AG04450 (cell line): ENCODE results near the gene PDSS2. TPM values are rescaled to one million over a fixed set of nuclear protein-coding genes. Genes with fewer than 3 reads are reported as not detected.
"Not testable (repeated sequence)": the region's sequence is repeated elsewhere in the genome, so short reads cannot be mapped to it uniquely, and the experiment has no call there.

Experiments
- CTCF ChIA-PET: fragments of 300-600, 350-600 bp; formaldehyde crosslinking; extraction: SDS; loops from one replicate; lab custom pipeline; 2022; ENCODE audit warnings: antibody characterized with exemption, inconsistent platforms; lab: Charles Lee
- POLR2A ChIA-PET: fragments of 350-600 bp; formaldehyde crosslinking; extraction: SDS; loops from one replicate; lab custom pipeline; 2021; ENCODE audit warnings: antibody characterized with exemption, inconsistent platforms; lab: Yijun Ruan, JAX
- DNase-seq: peaks from one replicate; pipeline ENCODE4 v3.0.0-alpha.2; 2011; ENCODE audit warnings: low read depth, low spot score
- H3K27ac ChIP-seq: one replicate; pipeline ENCODE4 v1.5.1; 2012; ENCODE audit warnings: low read depth, low read length, control low read depth
- H3K27me3 ChIP-seq: one replicate; pipeline ENCODE4 v1.6.0; 2012; ENCODE audit warnings: low read length; ENCODE audit not compliant: control insufficient read depth, insufficient read depth
- H3K4me3 ChIP-seq: 2 replicates; pipeline ENCODE4 v1.5.1; 2011; ENCODE audit warnings: mild to moderate bottlenecking, low read depth, low read length, control low read depth
- H3K9me3 ChIP-seq: 2 replicates; pipeline ENCODE4 v1.5.1; 2012; ENCODE audit warnings: low read length; ENCODE audit not compliant: control insufficient read depth, insufficient read depth
- CTCF ChIP-seq: IDR thresholded peaks from 2 replicates; pipeline ENCODE4 v1.5.1; 2011; ENCODE audit warnings: low read depth, low read length, control low read depth, inconsistent platforms
- polyA plus RNA-seq: library from polyadenylated mRNA; depleted of rRNA; stranded (reverse); fragments of >200 nt; gene quantifications from 2 replicates; pipeline ENCODE4 v1.2.3, GENCODE V29; 2011

Gene PDSS2
- polyA plus RNA-seq, 1 experiment: 19.1 TPM

DNA sequence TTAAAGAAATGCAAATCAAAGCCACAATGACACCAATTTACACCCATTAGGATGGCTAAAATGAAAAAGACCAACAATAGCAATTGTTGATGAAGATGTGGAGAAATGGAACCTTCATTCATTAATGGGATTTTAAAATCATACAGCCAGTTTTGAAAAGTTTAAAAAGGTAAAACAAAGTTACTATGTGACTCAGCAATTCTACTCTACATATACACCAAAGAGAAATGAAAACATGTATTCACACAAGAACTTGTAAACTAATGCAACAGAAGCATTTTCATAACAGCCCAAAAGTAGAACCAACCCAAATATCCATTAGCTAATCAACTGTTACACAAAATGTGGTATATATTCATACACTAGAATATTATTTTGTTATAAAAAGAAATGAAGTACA is 75.7 kb downstream of the PDSS2 start:
- TF ChIP-seq CTCF: no peak
- Histone ChIP-seq H3K27ac (no peak overlapping the region), H3K9me3 (no peaks in the 10 kb centered on the region), H3K4me3 (no peak overlapping the region), H3K27me3 (no peaks in the 10 kb centered on the region)
- CTCF ChIA-PET: no interaction called here
- DNase-seq: no peak
- POLR2A ChIA-PET: no interaction called here

DNA sequence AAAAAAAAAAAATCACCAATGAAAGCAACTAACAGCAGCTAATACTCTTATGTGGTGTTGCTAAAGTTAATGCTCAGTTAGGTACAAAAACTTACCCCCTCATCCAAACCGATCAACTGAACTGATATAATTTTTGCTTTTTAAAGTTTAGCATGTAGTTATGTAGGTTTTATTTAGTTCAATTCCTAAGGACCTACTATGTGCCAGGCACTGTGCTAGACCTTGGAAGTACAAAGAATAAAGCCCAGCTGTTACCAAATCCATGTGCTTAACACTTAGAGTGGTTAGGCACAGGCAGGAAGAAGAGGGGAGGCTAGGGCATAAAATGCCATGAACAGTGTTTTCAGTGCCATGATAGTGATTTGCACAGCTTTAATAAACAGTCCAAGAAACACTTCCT is 85.1 kb downstream of the PDSS2 start:
- Histone ChIP-seq H3K27me3 (no peaks in the 10 kb centered on the region), H3K27ac (no peak overlapping the region), H3K9me3 (no peaks in the 10 kb centered on the region), H3K4me3 (no peak overlapping the region)
- no peak for DNase-seq
- CTCF ChIA-PET: interaction anchor here (1.3 kb wide), 1 partner anchor 474 kb away, joined by 3 read pairs; no protein-coding TSS in a partner anchor
- no peak for TF ChIP-seq CTCF
- POLR2A ChIA-PET: no interaction called here

- no peaks in the 10 kb centered on the region for H3K27me3 ChIP-seq
- H3K27ac ChIP-seq: no peak overlapping the region
- no peak for DNase-seq
- no peaks in the 10 kb centered on the region; the same call in 1 of the 2 replicates for H3K9me3 ChIP-seq
- POLR2A ChIA-PET: no interaction called here
- CTCF ChIA-PET: no interaction called here
- no peak for TF ChIP-seq CTCF
- no peak overlapping the region for H3K4me3 ChIP-seq
Measured at GRCh38 chr6:107369493-107369892, 89.9 kb downstream of the PDSS2 start.

- H3K27me3 ChIP-seq: no peaks in the 10 kb centered on the region
- H3K9me3 ChIP-seq: peaks cover 4% of the 10 kb centered on the region; the same call in 1 of the 2 replicates
- no peak overlapping the region for H3K4me3 ChIP-seq
- POLR2A ChIA-PET: no interaction called here
- CTCF ChIA-PET: no interaction called here
- no peak for TF ChIP-seq CTCF
- no peak overlapping the region for H3K27ac ChIP-seq
- no peak for DNase-seq
Measured at GRCh38 chr6:107368471-107368870, 90.9 kb downstream of the PDSS2 start.

DNA sequence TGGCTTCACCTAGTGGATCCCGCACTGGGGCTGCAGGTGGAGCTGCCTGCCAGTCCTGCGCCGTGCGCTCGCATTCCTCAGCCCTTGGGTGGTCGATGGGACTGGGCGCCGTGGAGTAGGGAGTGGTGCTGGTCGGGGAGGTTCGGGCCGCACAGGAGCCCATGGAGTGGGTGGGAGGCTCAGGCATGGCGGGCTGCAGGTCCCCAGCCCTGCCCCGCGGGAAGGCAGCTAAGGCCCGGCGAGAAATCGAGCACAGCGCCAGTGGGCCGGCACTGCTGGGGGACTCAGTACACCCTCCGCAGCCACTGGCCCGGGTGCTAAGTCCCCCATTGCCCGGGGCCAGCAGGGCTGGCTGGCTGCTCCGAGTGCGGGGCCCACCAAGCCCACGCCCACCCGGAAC is 95.2 kb downstream of the PDSS2 start:
- POLR2A ChIA-PET, H3K4me3 ChIP-seq, DNase-seq, CTCF ChIA-PET, H3K27ac ChIP-seq, H3K27me3 ChIP-seq, H3K9me3 ChIP-seq: not testable (repeated sequence)
